Calu3 (cell line): ENCODE results near the gene IL7R. TPM values are rescaled to one million over a fixed set of nuclear protein-coding genes. Genes with fewer than 3 reads are reported as not detected.

ENCODE experiments used
- total RNA-seq: library from RNA; stranded (reverse); gene quantifications from 2 replicates; pipeline ENCODE4 v1.2.3, GENCODE V29; 2022

Gene IL7R
- total RNA-seq, 1 experiment from 2014 or later: 0.19 TPM

Other genes with a start within 250 kb of the IL7R start
- 8.0 and 10.9 TPM in 2 replicates for gene SPEF2, start 239.0 kb upstream of the IL7R start, total RNA-seq
- not detected in 2 replicates for gene CAPSL, start 81.7 kb downstream of the IL7R start, total RNA-seq
- not detected in 2 replicates for gene UGT3A1, start 134.5 kb downstream of the IL7R start, total RNA-seq
- gene UGT3A2, start 210.0 kb downstream of the IL7R start, total RNA-seq: not detected in 2 replicates